ENCODE measurements around the gene CDK16.

- no peak for TF ChIP-seq POLR2A (IDR thresholded peaks at IDR 0.05)
- TF ChIP-seq CTCF (IDR thresholded peaks at IDR 0.05), result no peak
Observed at GRCh38 chrX:47185241-47185640, 33.2 kb upstream of the CDK16 start.
